ENCODE results near the gene FAM107A.
A peak's percentile ranks its signal among the peaks of the same experiment; 100 is the strongest.
"Not testable (repeated sequence)": the region's sequence is repeated elsewhere in the genome, so short reads cannot be mapped to it uniquely, and the experiment has no call there.

FAM107A gene

DNA sequence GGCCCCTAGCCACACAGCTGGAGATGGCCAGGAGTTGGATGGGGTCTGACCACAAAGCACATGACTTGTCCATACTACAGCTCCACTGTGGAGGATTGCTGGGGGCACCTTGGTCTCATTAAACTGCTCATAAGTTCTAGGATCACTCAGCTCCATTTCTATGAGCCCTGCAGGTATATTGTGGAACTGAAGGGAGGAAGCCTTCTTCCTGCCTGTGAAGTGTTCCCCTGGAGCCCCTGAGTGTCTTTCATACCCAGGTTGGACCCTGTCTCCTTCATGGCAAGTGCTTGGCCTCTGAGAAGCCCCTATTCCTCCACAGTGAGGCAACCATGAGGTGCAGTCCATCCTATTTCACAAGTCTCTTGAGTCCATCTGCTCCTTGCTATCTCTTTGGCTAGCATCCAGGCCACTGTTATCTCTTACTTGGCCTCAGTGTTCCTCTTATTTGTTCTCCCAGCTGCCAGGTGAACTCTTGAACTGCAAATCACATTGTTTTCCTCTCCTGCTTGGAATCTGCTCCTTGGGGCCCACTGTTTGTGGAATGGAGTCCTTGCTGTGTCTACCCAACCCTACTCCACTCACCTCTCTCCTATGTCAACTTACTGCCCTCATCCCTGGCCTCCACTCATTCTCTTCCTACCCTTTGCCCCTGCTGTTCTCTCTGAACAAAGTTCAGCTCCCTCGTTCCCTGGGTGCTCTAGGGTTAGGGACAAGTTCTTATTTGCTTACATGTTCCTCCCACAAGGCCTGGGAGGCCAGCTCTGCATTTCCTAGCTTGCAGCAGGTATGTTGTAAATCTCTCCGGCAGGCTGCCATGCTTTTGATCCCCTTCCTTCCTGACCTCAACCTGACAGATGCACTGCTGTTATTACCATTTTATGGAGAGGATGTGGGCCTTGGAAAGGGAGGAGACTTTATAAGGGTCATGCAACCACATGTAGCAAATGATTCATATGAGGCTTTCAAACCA is 41.4 kb downstream of the FAM107A start:
- DNase-seq: no peak

DNA sequence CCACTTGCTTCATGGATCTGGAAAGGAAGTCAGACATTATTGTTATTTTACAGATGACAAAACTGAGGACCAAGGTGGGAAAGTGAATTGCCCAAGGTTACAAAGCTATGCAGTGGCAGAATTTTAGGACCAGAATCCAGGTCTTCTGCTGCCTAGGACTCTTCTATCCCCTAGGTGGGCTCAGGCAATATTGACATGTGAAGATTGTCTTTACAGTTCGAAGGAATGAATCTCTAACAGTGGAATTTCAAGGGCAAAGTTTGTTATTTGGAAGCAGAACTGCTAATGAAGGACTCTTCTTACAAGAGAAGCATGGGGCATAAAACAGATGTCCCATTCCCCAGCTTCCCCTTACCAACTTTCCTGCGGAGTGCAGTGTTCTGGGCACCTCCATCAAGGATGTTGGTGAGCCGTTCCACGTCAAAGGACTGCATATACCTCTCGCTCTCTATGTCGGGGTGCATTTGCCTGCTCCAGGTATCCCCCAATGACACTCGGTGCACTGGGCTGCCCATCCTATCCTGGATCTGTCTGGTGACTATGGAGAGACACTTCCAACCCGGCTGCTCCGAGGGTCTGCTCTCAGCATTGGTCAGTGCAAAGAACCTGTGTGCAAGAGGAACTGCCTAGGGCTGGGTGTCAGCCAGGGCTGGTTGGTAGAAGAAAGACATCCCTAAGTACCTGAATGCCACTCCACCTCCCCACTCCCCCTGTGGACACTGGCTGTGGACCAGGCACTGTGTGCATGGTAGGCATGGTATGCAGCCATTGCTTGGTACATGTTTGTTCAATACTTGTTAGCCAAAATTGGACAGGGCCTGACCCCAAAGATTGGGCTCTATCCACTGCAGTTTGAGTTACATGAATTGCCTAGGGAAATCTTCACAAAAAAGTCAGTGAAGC is 42.3 kb downstream of the FAM107A start:
- DNase-seq: no peak

DNA sequence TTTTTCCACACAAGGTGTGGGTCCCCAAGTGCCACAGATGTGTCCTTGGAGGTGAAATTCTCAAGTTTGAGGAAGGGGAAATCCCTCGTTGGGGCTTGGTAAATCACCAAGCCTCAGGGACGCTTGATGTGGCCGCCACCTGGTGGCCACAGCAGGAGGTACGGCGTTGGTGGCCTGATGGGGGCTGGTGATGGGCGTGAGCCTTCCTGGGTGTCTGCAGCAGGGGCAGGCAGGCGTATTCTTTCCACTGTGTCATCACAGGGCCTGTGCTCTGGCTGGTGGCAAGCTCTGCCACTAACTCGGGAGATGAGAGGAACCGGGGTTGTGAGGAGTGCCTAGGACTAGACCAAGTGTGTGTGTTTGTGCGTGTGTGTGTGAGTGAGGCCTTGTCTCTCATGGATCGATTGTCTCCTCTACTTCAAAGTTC is 44.4 kb downstream of the FAM107A start:
- DNase-seq: peak; percentile 86

DNA sequence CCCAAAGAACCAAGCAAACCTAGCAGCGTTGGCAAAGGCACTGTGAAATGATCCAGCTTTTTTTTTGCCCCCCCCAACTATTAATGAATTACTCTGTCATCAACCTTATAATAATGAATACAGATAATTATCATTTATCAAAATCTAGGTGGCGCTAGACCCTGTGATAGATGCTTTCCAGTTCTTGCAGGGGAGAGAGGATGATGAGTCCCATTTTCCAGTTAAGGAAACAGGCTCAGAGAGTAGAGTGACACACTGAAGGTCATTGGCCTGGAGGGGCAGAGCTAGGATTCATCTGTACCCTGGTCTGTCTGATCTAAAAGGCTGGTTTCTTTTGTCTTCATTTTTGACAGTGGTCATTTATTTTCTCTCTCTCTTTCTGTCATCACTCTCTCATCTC is 45.2 kb downstream of the FAM107A start:
- DNase-seq: no peak

DNA sequence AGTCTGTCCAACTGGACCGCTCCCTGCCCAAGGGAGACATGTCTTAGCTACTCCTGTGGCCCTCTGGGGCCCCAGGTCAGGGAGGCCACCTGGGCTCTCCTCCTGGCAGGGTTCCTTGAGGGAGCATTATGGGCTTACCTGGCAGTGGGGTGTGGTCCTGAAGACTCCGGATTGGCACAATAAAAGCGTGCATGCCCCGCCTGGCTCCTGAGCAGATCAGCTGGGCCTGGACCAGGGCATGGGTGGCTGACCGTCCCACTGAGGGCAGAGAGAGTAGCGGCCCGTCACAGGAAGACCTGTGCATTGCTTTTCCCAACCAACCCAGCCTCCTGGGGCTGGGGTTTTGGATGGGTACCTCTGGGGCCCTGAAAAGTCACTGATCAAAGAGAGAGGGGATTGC is 45.6 kb downstream of the FAM107A start:
- no peak for DNase-seq

DNA sequence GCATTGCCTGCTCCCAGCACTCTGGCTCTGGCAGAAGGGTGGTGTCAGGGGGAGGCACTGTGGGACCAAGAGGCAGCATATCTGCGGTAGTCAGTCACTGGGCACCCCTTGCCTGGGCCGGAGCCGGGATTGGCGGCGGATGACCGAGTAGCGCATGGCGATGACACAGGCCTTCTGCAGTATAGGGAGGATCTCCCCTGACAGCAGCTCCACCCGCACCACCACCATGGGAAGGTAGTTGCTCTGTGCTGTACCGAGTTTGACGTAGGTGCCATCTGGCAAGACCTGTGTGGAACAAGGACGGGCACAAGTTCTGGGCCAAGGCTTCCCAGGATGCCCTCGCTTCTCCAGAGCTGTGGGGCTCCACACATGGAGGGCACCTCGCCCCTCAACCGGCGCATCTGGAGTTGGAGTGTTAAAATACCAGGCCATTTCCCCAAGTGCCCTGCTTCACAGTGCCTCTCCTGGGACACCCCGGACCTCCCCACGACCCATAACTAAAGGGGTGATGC is 46.8 kb downstream of the FAM107A start:
- DNase-seq: no peak

DNA sequence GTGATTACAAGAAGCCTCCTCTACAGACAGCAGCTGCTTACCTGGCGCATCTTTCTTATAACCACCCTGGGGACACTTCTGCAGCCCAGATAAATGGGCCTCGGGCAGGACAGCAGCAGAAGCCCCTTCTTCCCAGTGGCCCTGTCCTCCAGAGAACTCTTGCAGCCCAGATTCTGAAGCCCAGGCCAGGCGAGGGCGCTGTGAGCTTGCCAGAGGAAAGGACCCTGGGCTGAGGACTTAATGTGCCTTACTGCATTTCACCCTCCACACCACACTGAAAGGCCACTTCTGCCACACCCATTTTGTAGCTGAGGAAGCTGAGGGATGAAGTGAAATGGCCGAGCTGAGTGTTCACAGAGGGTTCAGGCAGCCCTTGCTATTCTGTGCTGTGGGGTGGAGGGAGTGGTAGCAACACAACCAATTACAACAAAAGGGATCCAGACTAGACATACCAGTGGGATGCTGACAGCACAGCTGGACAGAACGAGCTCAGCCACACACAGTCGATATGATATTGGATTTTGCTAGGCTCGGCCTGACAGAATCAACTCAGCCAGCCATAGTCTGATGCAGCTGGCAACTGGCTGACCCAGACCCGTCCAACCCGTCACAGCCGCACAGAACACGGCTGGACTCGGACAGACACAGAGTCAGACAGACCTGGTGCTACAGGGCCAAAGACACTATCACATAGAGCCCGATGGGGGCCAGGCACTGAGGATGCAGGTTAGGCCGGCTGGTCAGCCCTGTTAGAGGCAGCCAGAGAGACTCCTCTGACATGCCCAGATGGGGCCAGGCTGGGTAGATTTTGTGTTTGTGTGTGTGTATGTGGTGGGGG is 47.5 kb downstream of the FAM107A start:
- DNase-seq: peak; percentile 65

DNA sequence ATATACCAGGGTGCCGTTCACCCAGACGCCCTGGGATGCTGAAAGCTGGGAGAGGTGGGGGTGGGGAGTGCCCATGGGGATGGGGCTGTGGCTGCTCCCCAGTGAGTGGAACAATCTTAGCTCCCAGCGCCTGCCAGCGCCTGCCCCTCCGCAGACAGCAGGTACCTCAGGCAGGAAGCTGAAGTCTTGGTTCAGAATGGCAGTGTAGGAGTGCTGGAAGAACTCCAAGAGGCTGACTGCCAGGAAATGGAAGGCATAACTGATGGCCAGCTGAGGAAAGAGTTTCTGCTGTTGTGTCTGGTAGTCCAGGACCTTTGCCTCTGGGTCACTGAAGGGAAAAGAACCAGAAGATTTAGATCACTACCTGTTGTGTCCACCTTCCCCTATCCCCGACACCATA is 48.6 kb downstream of the FAM107A start:
- DNase-seq: no peak

DNA sequence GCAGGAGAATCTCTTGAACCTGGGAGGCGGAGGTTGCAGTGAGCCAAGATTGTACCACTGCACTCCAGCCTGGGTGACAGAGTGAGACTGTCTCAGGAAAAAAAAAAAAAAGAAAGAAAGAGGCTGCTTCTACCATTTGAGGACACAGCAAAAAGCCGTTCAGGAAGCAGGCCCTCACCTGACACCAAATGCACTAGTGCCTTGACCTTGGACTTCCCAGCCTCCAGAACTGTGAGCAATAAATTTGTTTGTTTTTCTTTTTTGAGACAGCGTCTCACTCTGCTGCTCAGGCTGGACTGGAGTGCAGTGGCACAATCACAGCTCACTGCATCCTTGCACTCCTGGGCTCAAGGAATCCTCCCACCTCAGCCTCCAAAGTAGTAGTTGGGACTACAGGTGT is 49.8 kb downstream of the FAM107A start:
- not testable (repeated sequence) for DNase-seq

DNA sequence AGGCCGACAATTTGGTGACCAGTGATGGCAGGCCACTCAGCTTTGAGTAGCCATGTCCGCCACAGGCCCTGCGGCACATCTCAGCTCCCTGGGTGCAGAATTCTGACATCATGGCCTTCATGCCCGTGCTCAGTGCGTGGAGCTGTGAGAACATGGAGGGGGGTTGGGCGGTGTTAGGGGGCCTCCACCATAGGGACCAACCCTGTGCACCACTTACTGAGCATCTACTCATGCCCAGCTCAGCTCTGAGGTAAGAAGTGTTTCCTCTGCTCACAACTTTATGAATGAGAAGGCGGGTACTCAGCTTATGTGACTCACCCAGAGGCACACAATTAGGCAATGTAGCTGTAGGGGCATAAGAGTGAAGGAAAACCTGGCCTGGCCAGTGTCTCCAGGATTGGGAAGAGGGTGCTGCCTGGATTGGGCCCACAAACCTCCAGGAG is 50.7 kb downstream of the FAM107A start:
- DNase-seq: no peak

DNA sequence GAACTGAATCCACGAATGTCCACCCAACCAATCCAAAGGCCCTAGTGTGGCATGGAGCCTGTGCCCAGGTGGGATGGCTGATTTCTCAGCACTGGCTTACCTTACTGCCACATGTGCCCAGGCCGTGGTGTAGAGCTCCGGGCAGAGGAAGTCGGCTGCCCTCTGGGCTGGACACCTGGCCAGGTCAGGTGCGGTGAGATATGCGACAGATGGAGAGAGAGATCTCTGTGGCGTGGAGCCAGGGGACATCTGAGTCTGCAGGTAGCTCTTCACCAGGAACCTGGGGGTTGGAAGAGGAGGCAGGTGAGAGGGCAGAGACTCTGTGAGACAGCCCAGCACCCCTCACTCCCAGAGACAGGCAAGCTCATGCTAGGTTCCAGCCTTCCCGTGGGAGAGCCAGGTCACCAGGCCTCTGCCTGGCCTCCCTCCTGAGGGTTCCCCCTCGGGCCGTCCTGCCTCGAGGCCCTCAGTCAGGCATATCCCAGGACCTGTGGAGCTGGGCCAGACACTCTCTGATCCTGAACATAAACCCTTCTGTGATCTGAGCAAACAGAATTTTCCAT is 52.8 kb downstream of the FAM107A start:
- DNase-seq: no peak

DNA sequence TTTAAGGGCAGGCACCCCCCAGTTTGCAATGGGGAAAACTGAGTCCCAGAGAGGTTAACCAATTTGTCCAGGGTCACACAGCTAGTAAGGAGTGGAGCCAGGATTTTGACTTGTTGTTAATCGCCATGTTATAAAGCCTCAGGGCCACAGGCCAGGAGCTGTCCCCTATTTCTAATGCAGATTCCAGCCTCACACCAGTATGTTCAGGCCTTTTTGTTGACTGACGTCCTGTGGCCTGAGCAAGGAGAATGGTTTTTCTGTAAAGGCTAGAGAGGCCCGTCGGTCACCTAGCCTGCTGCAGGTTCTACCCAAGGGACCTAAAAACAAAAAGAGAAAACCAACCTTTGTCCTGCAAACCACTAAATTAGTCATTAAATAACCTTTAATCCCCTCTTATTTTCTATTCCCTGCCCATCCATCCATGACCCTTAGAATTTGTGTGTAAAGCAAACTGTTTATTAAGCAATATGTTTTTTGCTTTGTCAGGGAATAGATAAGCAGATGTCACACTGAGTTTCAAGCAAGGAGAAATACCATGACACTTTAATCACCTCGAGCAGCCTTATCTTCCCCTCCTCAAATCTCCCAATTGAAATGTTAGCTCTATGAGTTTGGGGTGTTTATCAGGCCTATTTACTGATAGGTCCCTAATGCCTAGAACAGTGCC is 54.3 kb downstream of the FAM107A start:
- DNase-seq: no peak

DNA sequence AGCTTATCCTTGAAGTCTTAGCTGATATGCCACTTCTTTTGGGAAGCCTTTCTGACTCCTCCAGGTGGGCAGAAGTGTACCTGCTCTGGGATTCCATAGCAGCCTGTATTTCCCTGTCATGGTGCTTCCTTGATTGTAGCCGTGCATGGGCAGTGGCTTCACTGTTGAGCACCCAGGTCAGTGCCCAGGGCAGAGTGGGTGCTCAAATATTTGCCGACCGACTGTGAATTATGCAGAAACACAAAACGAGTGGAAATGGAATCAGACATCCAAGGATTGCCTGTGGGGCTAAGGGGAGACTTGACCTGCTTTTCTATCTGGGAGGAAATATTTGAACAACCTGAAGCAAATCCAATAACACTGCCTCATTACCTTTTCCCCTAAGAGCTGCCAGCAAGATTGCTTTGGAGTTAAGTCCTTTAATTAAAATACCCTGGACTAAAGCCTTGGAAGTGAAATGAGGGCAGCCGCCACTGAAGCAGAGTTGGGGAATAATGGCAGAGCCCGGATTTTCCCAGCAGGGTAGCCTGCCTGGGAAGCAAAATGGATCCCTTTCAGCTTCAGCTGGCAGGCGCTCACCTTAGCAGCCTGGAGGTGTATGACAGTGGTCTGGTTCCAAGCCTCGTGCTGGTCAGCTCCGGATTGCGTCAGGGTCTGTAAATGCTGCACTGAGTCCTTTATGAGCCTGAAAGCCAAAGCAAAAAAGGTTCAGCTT is 55.1 kb downstream of the FAM107A start:
- peak; percentile 43 for DNase-seq

DNA sequence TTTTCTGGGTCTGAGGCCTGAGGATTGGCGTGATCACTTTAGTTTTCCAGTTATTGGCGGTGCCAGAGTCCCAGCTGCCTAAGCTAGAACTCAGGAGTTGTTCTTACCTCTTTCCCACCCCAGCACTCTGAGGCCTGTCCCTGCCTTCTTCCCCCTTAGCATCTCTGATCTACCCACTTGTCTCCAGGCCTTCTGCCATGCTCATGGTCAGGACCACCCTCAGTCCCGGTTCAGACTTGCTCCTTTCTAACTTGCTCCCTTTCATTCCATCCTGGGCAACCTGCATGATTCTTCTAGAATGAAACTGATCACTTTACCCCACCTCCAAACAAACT is 55.9 kb downstream of the FAM107A start:
- DNase-seq: no peak

DNA sequence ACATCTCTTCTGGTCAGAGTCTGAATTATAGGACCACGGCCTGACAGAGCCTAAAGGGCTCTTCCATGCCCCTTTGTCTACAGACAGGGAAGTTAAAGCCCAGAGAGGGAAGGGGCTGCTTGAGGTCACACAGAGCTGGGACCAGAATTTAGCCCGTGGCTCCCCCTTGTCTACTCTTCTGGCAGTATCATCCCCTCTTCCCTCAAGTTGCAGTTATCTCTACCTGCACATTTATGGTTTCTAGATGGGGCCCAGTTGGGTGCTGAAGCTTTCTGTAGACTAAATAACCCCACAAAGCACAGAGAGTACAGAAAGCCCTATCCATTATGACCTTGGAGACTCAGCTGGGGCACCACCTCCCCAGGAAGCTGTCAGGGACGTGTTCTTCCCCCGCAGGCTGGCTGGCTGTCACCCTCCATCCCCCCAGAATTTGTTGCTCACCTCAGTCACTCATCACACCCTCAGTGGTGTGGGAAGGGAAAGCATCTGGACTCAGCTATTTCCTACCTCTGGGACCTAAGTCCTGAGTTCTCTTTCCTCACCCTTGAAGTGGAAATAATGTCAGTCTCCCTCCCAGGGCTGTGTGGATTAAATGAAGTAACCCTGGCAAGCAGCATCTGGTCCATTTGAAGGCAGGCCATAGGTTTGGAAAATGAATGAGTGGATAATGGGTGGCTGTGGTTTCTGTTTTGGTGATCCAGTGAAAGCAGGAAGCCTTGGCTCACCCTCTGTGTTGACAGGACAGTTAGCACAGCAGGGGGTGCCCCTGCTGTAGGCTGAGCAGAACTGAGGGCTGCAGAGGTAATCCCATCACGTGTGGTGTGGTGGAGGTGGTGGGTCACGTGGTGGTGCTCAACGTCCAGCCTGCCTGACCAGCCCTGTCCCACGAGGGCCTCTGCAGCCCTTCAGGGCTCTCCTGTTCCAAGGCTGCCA is 56.5 kb downstream of the FAM107A start:
- peak; percentile 56 for DNase-seq

DNA sequence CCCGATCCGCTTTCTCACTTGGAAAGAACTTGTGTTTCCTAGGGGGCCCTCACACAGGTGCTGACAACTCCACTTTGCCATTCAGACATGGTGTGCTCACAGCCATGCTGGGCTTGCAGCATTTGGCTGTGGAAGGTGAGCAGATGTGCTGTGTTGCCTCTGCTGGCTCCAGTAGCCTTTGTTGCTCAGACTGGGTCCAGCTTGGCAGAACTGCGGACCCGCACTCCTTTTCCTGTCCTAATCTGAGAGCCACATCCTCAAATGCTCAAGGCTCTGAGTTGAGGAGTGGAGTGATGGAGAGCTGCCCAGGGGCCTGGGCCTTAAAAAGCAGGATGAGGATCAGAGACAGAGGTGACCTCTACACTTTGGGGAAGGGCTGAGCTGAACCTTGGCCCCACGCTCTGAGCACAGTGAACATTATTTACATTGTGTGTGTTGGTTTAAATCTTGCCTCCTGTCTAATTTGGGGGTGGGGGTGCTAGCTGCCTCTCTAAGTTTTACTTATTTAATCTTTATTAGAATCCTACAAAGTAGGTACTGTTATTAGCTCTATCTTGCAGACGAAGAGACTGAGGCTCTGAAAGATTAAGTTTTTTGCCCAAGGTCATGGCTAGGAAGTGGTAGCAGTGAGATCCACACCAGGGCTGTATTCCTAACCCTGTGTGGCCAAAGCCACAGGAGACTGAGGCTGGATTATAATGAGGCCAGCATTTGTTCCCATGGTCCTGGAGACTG is 57.4 kb downstream of the FAM107A start:
- no peak for DNase-seq

DNA sequence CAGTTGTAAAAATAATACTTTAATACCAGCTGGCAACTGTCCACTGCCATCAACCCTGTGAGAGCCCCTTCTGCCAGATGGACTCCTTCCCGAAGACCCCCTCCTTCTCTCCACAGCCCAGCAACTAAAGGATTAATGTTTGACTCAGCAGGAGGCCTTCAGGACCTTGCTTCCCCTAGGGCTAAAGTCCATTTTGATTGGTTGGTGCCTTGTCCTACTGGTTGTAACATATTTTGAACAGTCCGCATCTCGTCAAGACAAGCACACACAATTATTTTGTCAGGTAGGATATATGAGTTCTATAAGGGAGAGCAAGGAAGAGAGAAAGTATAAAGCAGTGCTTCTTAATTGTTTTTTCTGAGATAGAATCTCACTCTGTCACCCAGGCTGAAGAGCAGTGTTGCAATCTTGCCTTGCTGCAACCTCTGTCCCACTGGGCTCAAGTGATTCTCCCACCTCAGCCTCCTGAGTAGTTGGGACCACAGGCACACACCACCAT is 58.9 kb downstream of the FAM107A start:
- peak; percentile 72 for DNase-seq

DNA sequence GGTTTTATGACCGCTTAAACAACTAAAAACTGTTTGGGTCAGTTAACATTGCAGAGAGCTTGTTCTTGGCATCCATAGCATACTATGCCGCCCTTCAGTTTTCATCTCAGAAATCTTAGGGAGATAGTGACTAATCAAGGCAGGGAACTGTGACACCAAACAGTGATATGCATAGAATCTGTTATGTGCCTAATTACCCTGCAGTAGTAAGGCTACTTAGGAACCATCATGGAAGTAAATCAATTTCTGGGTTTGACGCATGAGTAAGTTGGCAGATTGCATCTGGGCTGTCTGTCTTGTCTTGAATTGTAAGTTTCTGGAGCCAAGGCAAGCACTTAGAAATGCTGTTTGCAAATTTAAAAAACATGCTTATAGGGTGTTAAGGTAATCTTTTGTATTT is 62.8 kb downstream of the FAM107A start:
- DNase-seq: no peak

Data from retina (tissue), 1 donor.